LNCaP clone FGC (cell line): ENCODE results near the gene ATRNL1.
"Not testable (repeated sequence)": the region's sequence is repeated elsewhere in the genome, so short reads cannot be mapped to it uniquely, and the experiment has no call there.

ENCODE experiments used
- DNase-seq: peaks from one replicate; pipeline ENCODE4 v3.0.0-alpha.2; 2011; ENCODE audit warnings: low read depth
- H3K4me3 ChIP-seq: 2 replicates; pipeline ENCODE4 v1.5.1; 2011; ENCODE audit warnings: mild to moderate bottlenecking, low read depth, low read length, control low read depth
- TF ChIP-seq, protein P1 (sequence below): IDR thresholded peaks from 2 replicates; pipeline ENCODE4 v1.5.1; 2012; ENCODE audit warnings: mild to moderate bottlenecking; ENCODE audit not compliant: control insufficient read depth, insufficient read depth; ENCODE audit errors: extremely low read depth

ATRNL1 gene

DNA sequence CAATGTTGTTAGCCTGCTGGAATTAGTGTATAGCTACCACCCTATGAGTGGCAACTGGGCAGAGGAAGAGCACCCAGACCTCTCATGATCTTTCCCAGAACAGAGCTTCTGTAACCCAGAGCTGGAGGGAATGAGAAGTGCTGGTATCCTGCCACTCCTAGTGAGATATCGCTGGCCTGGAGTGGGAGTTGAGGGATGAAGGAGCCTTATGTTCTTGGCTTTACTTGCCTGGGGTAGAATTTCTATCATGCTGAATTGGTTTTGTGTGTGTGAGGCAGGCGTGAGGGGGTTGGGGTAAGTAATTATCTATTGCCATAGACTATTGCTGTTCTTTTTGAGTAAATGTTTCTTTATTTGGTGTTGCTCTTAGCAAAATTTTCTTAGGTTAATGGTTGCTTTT is 146.6 kb downstream of the ATRNL1 start:
- no peak for DNase-seq
- TF ChIP-seq, protein P1, sequence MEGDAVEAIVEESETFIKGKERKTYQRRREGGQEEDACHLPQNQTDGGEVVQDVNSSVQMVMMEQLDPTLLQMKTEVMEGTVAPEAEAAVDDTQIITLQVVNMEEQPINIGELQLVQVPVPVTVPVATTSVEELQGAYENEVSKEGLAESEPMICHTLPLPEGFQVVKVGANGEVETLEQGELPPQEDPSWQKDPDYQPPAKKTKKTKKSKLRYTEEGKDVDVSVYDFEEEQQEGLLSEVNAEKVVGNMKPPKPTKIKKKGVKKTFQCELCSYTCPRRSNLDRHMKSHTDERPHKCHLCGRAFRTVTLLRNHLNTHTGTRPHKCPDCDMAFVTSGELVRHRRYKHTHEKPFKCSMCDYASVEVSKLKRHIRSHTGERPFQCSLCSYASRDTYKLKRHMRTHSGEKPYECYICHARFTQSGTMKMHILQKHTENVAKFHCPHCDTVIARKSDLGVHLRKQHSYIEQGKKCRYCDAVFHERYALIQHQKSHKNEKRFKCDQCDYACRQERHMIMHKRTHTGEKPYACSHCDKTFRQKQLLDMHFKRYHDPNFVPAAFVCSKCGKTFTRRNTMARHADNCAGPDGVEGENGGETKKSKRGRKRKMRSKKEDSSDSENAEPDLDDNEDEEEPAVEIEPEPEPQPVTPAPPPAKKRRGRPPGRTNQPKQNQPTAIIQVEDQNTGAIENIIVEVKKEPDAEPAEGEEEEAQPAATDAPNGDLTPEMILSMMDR, result no peak
- no peak overlapping the region for H3K4me3 ChIP-seq

DNA sequence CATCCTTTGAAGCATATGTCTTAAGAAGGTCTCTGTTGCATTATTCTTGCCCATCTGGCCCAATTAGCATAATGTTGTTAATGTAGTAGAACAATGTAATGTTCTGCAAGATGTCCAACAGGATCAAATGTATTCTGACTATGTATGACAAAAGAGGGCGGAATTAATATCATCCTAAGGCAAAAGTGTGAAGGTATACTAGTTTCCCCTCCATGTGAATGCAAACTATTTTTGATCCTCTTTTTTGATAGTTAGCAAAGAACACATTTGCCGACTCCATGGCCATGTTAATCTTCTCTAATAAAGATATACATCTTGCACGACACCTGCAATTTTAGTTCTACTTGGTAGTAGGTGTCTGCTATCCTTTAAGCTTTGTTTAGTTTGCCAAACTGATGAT is 157.6 kb downstream of the ATRNL1 start:
- no peak for DNase-seq
- no peak overlapping the region for H3K4me3 ChIP-seq
- TF ChIP-seq, protein P1, result no peak

DNA sequence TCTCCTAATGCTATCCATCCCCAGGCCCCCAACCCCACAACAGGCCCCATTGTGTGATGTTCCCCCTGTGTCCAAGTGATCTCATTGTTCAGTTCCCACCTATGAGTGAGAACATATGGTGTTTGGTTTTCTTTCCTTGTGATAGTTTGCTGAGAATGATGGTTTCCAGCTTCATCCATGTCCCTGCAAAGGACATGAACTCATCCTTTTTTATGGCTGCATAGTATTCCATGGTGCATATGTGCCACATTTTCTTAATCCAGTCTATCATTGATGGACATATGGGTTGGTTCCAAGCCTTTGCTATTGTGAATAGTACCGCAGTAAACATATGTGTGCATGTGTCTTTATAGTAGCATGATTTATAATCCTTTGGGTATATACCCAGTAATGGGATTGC is 160.6 kb downstream of the ATRNL1 start:
- H3K4me3 ChIP-seq, DNase-seq: not testable (repeated sequence)

DNA sequence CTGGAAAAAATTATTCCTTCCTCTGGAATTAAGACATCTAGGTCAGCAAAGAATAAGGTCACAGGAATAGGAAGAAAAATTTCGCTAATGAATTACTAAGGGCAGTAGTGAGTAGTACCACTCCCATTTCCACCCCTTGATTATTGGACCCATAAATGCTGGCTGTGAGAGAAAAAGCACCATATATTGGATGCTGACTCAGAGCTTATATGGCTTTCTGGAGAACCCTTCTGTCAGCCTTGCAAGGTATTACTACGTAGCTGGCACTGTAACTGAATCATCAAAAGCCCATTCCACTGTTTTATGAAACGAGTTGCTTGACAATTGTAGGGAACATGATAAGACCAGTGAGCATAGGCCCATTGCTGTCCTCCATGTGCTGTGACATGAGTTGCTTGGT is 179.3 kb downstream of the ATRNL1 start:
- H3K4me3 ChIP-seq, result no peak overlapping the region
- no peak for DNase-seq
- TF ChIP-seq, protein P1, result no peak

DNA sequence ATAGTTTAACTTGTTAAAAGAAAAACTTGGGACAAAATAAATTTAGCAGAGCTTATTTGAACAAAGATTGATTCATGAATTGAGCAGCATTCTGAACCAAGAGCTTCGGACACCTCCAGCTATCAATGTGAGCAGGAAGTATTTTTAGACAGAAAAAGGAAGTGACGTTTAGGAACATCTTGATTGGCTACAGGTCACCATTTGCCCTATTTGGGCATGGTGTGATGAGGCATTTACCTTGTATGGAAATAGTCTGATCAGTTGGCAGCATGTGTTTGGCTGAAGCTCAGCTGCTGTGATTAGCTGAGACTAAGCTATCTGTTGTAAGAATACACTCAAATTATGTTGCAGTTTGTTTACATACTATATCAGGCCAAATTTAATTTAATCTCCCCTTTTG is 185.1 kb downstream of the ATRNL1 start:
- H3K4me3 ChIP-seq, result no peak overlapping the region
- no peak for DNase-seq
- TF ChIP-seq, protein P1, result no peak

DNA sequence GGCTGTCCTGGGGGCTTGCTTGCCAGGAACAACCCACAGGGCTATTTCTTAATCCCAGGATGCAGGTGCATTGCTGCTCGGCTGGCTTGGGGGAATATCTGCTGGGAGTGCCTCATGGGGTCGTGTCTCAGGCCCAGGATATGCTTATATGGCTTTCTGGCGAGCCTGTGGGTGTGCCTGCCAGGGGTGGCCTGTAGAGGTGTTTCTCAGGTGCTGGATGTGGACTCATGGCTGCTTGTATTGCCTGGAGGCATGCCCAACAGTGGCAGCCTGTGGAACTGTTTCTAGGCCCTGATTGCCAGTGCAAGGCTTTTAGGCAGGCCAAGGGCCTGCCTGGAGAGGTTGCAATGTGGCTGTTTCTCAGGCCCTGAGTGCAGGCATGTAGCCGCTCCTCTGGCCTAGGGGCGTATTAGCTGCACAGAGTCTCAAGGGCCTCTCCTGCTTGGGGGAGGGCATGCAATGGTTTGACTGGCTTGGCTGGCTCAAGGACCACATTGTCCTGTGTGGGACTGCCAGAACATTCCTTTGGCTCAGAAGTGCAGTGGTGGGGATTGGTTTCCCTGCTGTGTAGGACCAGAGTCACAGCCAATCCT is 202.1 kb downstream of the ATRNL1 start:
- DNase-seq, result no peak
- TF ChIP-seq, protein P1, result no peak

DNA sequence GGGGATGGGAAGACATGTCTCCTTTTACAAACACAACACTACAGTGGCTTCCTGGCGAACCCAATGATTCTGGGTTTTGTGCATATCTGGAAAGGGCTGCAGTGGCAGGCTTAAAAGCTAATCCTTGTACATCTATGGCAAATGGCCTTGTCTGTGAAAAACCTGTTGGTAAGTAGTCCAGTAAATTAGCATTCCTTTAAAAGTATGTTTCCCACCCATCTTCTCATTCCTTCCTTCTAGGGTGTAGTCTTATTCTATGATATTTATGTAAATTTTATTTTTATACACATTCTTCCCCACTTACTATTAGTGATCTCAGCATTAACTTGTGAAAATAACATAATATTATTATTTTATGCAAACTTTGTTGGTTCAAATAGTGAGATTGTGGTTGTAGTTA is 206.9 kb downstream of the ATRNL1 start:
- TF ChIP-seq, protein P1, result no peak
- H3K4me3 ChIP-seq, result no peak overlapping the region
- no peak for DNase-seq

More for the DNA sequence above, 202.1 kb downstream of the ATRNL1 start:
- no peak overlapping the region for H3K4me3 ChIP-seq

DNA sequence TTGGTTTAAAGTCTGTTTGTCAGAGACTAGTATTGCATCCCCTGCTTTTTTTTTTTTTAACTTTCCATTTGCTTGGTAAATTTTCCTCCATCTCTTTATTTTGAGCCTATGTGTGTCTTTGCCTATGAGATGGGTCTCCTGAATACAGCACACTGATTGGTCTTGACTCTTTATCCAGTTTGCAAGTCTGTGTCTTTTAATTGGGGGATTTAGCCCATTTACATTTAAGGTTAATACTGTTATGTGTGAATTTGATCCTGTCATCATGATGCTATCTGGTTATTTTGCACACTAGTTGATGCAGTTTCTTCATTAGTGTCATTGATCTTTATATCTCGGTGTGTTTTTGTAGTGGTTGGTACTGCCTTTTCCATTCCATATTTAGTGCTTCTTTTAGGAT is 226.5 kb downstream of the ATRNL1 start:
- not testable (repeated sequence) for DNase-seq, H3K4me3 ChIP-seq
